GM23248 (cell line): ENCODE data around the gene TMEM131. TPM values are rescaled to one million over a fixed set of nuclear protein-coding genes. Genes with fewer than 3 reads are reported as not detected.

Experiments
- DNase-seq: peaks from one replicate; pipeline ENCODE4 v3.0.0-alpha.2; 2015
- H2AFZ ChIP-seq: fragments of 200-600 bp; sonication (generic); 2 replicates; pipeline ENCODE4 v1.6.1; 2016; ENCODE audit warnings: antibody characterized with exemption
- H3F3A ChIP-seq: fragments of 200-600 bp; sonication (generic); 2 replicates; pipeline ENCODE4 v1.6.1; 2016; ENCODE audit warnings: mild to moderate bottlenecking, antibody characterized with exemption, mixed run types; ENCODE audit not compliant: insufficient read depth
- H3K27ac ChIP-seq: fragments of 200-600 bp; sonication (generic); 2 replicates; pipeline ENCODE4 v1.5.1; 2016; ENCODE audit warnings: mild to moderate bottlenecking
- H3K27me3 ChIP-seq: fragments of 200-600 bp; sonication (generic); replicated peaks from 2 replicates; pipeline ENCODE4 v1.6.1; 2016; ENCODE audit warnings: mild to moderate bottlenecking; ENCODE audit not compliant: insufficient read depth
- H3K36me3 ChIP-seq: fragments of 200-600 bp; sonication (generic); 2 replicates; pipeline ENCODE4 v1.6.1; 2016; ENCODE audit warnings: low read depth, mild to moderate bottlenecking
- H3K4me1 ChIP-seq: fragments of 200-600 bp; sonication (generic); 2 replicates; pipeline ENCODE4 v1.6.1; 2016; ENCODE audit warnings: mild to moderate bottlenecking; ENCODE audit not compliant: insufficient read depth
- H3K4me2 ChIP-seq: fragments of 200-600 bp; sonication (generic); one replicate; pipeline ENCODE4 v1.6.1; 2016; ENCODE audit warnings: mild to moderate bottlenecking; ENCODE audit not compliant: unreplicated experiment
- H3K4me3 ChIP-seq: fragments of 200-600 bp; sonication (generic); 2 replicates; pipeline ENCODE4 v1.5.1; 2016; ENCODE audit warnings: mild to moderate bottlenecking
- H3K79me2 ChIP-seq: fragments of 200-600 bp; sonication (generic); 2 replicates; pipeline ENCODE4 v1.6.1; 2016; ENCODE audit warnings: mild to moderate bottlenecking; ENCODE audit not compliant: insufficient read depth
- H3K9ac ChIP-seq: fragments of 200-600 bp; sonication (generic); 2 replicates; pipeline ENCODE4 v1.6.1; 2016; ENCODE audit warnings: mild to moderate bottlenecking
- H3K9me2 ChIP-seq: fragments of 200-600 bp; sonication (generic); 2 replicates; pipeline ENCODE4 v1.6.1; 2016; ENCODE audit warnings: mixed run types, mild to moderate bottlenecking, moderate library complexity; ENCODE audit not compliant: insufficient read depth
- H3K9me3 ChIP-seq: fragments of 200-600 bp; sonication (generic); one replicate; pipeline ENCODE4 v1.6.1; 2017; ENCODE audit warnings: low read depth
- H4K20me1 ChIP-seq: fragments of 200-600 bp; sonication (generic); 2 replicates; pipeline ENCODE4 v1.6.0; 2016; ENCODE audit not compliant: insufficient read depth
- EZH2 ChIP-seq: fragments of 200-600 bp; sonication (generic); IDR thresholded peaks from 2 replicates; pipeline ENCODE4 v1.6.1; 2018; ENCODE audit warnings: antibody characterized with exemption, mild to moderate bottlenecking; ENCODE audit not compliant: insufficient read depth, poor library complexity, severe bottlenecking
- EZH2phosphoT487 ChIP-seq: fragments of 200-600 bp; sonication (generic); IDR thresholded peaks from 2 replicates; pipeline ENCODE4 v1.6.1; 2018; ENCODE audit warnings: antibody characterized with exemption, moderate library complexity, mild to moderate bottlenecking, low read depth; ENCODE audit not compliant: insufficient read depth
- WGBS, 2 experiments: methylation state at CpG; one replicate each; pipeline ENCODE4 v1.1.6; 2015 to 2017; ENCODE audit warnings: low lambda C conversion rate in 2 of 2, low coverage in 1 of 2; ENCODE audit errors: missing lambda C conversion rate in 2 of 2; 5-methylcytosine and 5-hydroxymethylcytosine counted together
- in situ Hi-C: fragments of 300-500 bp; cut with MboI; formaldehyde crosslinking; loops from 2 replicates; pipeline ENCODE4 v1.15.0; 2020
- polyA plus RNA-seq: library from polyadenylated mRNA; unstranded; fragments of >200 nt; fragmentation: Nextera tagmentation; extraction: Ambion mirVana; gene quantifications from 2 replicates; pipeline ENCODE4 v1.2.1, GENCODE V29; 2016
- total RNA-seq: library from RNA; depleted of rRNA; stranded (reverse); fragments of >200 nt; shearing (Covaris generic); gene quantifications from 2 replicates; pipeline ENCODE4 v1.2.3, GENCODE V29; 2014

TMEM131 gene
- total and polyA plus RNA-seq, 2 experiments from 2014 or later: 15.7 to 16.4 TPM

GRCh38 chr2:97911922-97912575, 83.7 kb downstream of the TMEM131 start:
- Histone ChIP-seq H3K27me3 (no peaks in the 10 kb centered on the region), H3K9me2 (no peaks in the 10 kb centered on the region), H3K4me2 (peak overlapping the region; percentile 14), H3K36me3 (no peaks in the 10 kb centered on the region), H2AFZ (no peak overlapping the region), H3F3A (peaks cover 20% of the 10 kb centered on the region), H3K27ac (peak overlapping the region; percentile 12; the same call in 1 of the 2 replicates), H3K79me2 (peaks cover 89% of the 10 kb centered on the region), H3K4me3 (no peak overlapping the region), H3K4me1 (peaks cover 18% of the 10 kb centered on the region), H3K9ac (no peak overlapping the region), H4K20me1 (0 out of 2 replicates have a peak, but pooled peaks cover 9% of the 10 kb centered on the region), H3K9me3 (no peaks in the 10 kb centered on the region)
- TF ChIP-seq EZH2 (no peak), EZH2phosphoT487 (no peak)
- in situ Hi-C loops: no loop called here
- WGBS, 2 experiments: 48 to 51% methylated on average over 1 of the region's 1 CpG
- DNase-seq: no peak

GRCh38 chr2:97911206-97911921, 84.4 kb downstream of the TMEM131 start:
- no peak overlapping the region for H2AFZ ChIP-seq
- 66 to 68% methylated on average over 4 of the region's 4 CpGs for WGBS, 2 experiments
- in situ Hi-C loops: no loop called here
- H3K4me2 ChIP-seq: peak overlapping the region; percentile 14
- TF ChIP-seq EZH2: no peak
- TF ChIP-seq EZH2phosphoT487: no peak
- peak; percentile 55 for DNase-seq
- H3K4me3 ChIP-seq: no peak overlapping the region
- H3F3A ChIP-seq: peaks cover 20% of the 10 kb centered on the region
- no peak overlapping the region for H3K9ac ChIP-seq
- H3K27ac ChIP-seq: peak overlapping the region; percentile 12; the same call in 1 of the 2 replicates
- H3K9me2 ChIP-seq: no peaks in the 10 kb centered on the region
- H4K20me1 ChIP-seq: 0 out of 2 replicates have a peak, but pooled peaks cover 9% of the 10 kb centered on the region
- no peaks in the 10 kb centered on the region for H3K27me3 ChIP-seq
- peaks cover 82% of the 10 kb centered on the region for H3K79me2 ChIP-seq
- no peaks in the 10 kb centered on the region for H3K36me3 ChIP-seq
- peaks cover 18% of the 10 kb centered on the region for H3K4me1 ChIP-seq
- no peaks in the 10 kb centered on the region for H3K9me3 ChIP-seq

GRCh38 chr2:97910403-97911205, 85.1 kb downstream of the TMEM131 start:
- in situ Hi-C loops: no loop called here
- Histone ChIP-seq H3K4me1 (peaks cover 18% of the 10 kb centered on the region), H2AFZ (no peak overlapping the region), H4K20me1 (0 out of 2 replicates have a peak, but pooled peaks cover 9% of the 10 kb centered on the region), H3K79me2 (peaks cover 74% of the 10 kb centered on the region), H3K9me3 (no peaks in the 10 kb centered on the region), H3K4me2 (no peak overlapping the region), H3K9me2 (no peaks in the 10 kb centered on the region), H3K36me3 (no peaks in the 10 kb centered on the region), H3K4me3 (no peak overlapping the region), H3K27ac (no peak overlapping the region), H3K9ac (no peak overlapping the region), H3K27me3 (no peaks in the 10 kb centered on the region), H3F3A (peaks cover 20% of the 10 kb centered on the region)
- 80 to 82% methylated on average over 9 of the region's 9 CpGs for WGBS, 2 experiments
- TF ChIP-seq EZH2phosphoT487 (no peak), EZH2 (no peak)
- no peak for DNase-seq

- in situ Hi-C loops: no loop called here
- 92 to 93% methylated on average over 6 of the region's 6 CpGs for WGBS, 2 experiments
- no peak overlapping the region for H3K27ac ChIP-seq
These were observed 87.5 kb downstream of the TMEM131 start for GRCh38 chr2:97908208-97908676.

More at GRCh38 chr2:97908208-97908676, 87.5 kb downstream of the TMEM131 start:
- TF ChIP-seq EZH2phosphoT487 (no peak), EZH2 (no peak)
- Histone ChIP-seq H3K4me1 (peaks cover 18% of the 10 kb centered on the region), H3K36me3 (no peaks in the 10 kb centered on the region), H3K79me2 (peaks cover 51% of the 10 kb centered on the region), H2AFZ (no peak overlapping the region), H3F3A (peaks cover 20% of the 10 kb centered on the region), H3K27me3 (no peaks in the 10 kb centered on the region), H3K9me3 (no peaks in the 10 kb centered on the region), H4K20me1 (0 out of 2 replicates have a peak, but pooled peaks cover 9% of the 10 kb centered on the region), H3K4me2 (no peak overlapping the region), H3K9me2 (no peaks in the 10 kb centered on the region), H3K9ac (no peak overlapping the region), H3K4me3 (no peak overlapping the region)
- DNase-seq: no peak
